ENCODE measurements around the gene KRTAP10-3.
"Not testable (repeated sequence)": the region's sequence is repeated elsewhere in the genome, so short reads cannot be mapped to it uniquely, and the experiment has no call there.

KRTAP10-3 gene

GRCh38 chr21:44558695-44559094 lies at the start of gene KRTAP10-3:
TSS of gene KRTAP10-3 (minus strand) at chr21:44558795. CDS start at chr21:44558715, 80 bp downstream.
- no peak within 1 kb of the TSS for H3K27ac Mint-ChIP-seq
- DNase-seq (ENCODE audit: low spot score) = no peak
- peaks cover 31% of the 10 kb centered on the region for H3K27me3 Mint-ChIP-seq (ENCODE audit: low read depth)
- H3K4me3 Mint-ChIP-seq = no peak within 1 kb of the TSS
- peaks cover 7% of the 10 kb centered on the region for H3K9me3 Mint-ChIP-seq
- no peaks in the 10 kb centered on the region for H3K36me3 Mint-ChIP-seq (ENCODE audit: low read depth)
- no peaks in the 10 kb centered on the region for H3K4me1 Mint-ChIP-seq (ENCODE audit: low read depth)

GRCh38 chr21:44606495-44606894 lies 47.9 kb upstream of the KRTAP10-3 start:
- Mint-ChIP-seq H3K4me3 (no peak overlapping the region), H3K27me3 (ENCODE audit: low read depth) (peaks cover 12% of the 10 kb centered on the region), H3K9me3 (peaks cover 26% of the 10 kb centered on the region), H3K27ac (no peak overlapping the region), H3K4me1 (ENCODE audit: low read depth) (no peaks in the 10 kb centered on the region), H3K36me3 (ENCODE audit: low read depth) (no peaks in the 10 kb centered on the region)
- DNase-seq (ENCODE audit: low spot score) = no peak

- H3K36me3 Mint-ChIP-seq (ENCODE audit: low read depth) = no peaks in the 10 kb centered on the region
- H3K9me3 Mint-ChIP-seq = peaks cover 2% of the 10 kb centered on the region
- H3K27me3 Mint-ChIP-seq (ENCODE audit: low read depth) = peaks cover 12% of the 10 kb centered on the region
- no peak overlapping the region for H3K4me3 Mint-ChIP-seq
- no peaks in the 10 kb centered on the region for H3K4me1 Mint-ChIP-seq (ENCODE audit: low read depth)
- H3K27ac Mint-ChIP-seq = no peak overlapping the region
- DNase-seq (ENCODE audit: low spot score) = no peak
Observed at GRCh38 chr21:44603911-44604310, 45.3 kb upstream of the KRTAP10-3 start.

GRCh38 chr21:44603109-44603875 lies 44.7 kb upstream of the KRTAP10-3 start:
- H3K9me3 Mint-ChIP-seq = no peaks in the 10 kb centered on the region
- no peak for DNase-seq (ENCODE audit: low spot score)
- H3K27ac Mint-ChIP-seq = no peak overlapping the region
- H3K4me1 Mint-ChIP-seq (ENCODE audit: low read depth) = no peaks in the 10 kb centered on the region
- H3K27me3 Mint-ChIP-seq (ENCODE audit: low read depth) = peaks cover 12% of the 10 kb centered on the region
- H3K4me3 Mint-ChIP-seq = no peak overlapping the region
- no peaks in the 10 kb centered on the region for H3K36me3 Mint-ChIP-seq (ENCODE audit: low read depth)

- no peaks in the 10 kb centered on the region for H3K36me3 Mint-ChIP-seq (ENCODE audit: low read depth)
- H3K27me3 Mint-ChIP-seq (ENCODE audit: low read depth) = peaks cover 14% of the 10 kb centered on the region
- DNase-seq (ENCODE audit: low spot score) = no peak
- H3K9me3 Mint-ChIP-seq = no peaks in the 10 kb centered on the region
- H3K4me1 Mint-ChIP-seq (ENCODE audit: low read depth) = no peaks in the 10 kb centered on the region
- H3K4me3 Mint-ChIP-seq = no peak overlapping the region
- H3K27ac Mint-ChIP-seq = no peak overlapping the region
Observed at GRCh38 chr21:44602463-44602850, 43.9 kb upstream of the KRTAP10-3 start.

GRCh38 chr21:44601596-44602462 lies 43.2 kb upstream of the KRTAP10-3 start:
- DNase-seq (ENCODE audit: low spot score) = no peak
- Mint-ChIP-seq H3K27ac (no peak overlapping the region), H3K27me3 (ENCODE audit: low read depth) (peaks cover 14% of the 10 kb centered on the region)

GRCh38 chr21:44601091-44601490 lies 42.5 kb upstream of the KRTAP10-3 start:
- not testable (repeated sequence) for H3K27ac Mint-ChIP-seq; DNase-seq (ENCODE audit: low spot score); H3K9me3 Mint-ChIP-seq; H3K4me1 Mint-ChIP-seq (ENCODE audit: low read depth); H3K36me3 Mint-ChIP-seq (ENCODE audit: low read depth); H3K4me3 Mint-ChIP-seq
- H3K27me3 Mint-ChIP-seq (ENCODE audit: low read depth) = peaks cover 14% of the 10 kb centered on the region

More at GRCh38 chr21:44601596-44602462, 43.2 kb upstream of the KRTAP10-3 start:
- Mint-ChIP-seq H3K4me3 (no peak overlapping the region), H3K9me3 (no peaks in the 10 kb centered on the region), H3K4me1 (ENCODE audit: low read depth) (no peaks in the 10 kb centered on the region), H3K36me3 (ENCODE audit: low read depth) (no peaks in the 10 kb centered on the region)

GRCh38 chr21:44600118-44600978 lies 41.8 kb upstream of the KRTAP10-3 start, which contains the start of gene KRTAP10-7:
TSS of gene KRTAP10-7 (plus strand) at chr21:44600597. CDS start at chr21:44600622, 25 bp downstream.
- not testable (repeated sequence) for H3K9me3 Mint-ChIP-seq; H3K36me3 Mint-ChIP-seq (ENCODE audit: low read depth); H3K27ac Mint-ChIP-seq; H3K4me1 Mint-ChIP-seq (ENCODE audit: low read depth); DNase-seq (ENCODE audit: low spot score); H3K4me3 Mint-ChIP-seq
- H3K27me3 Mint-ChIP-seq (ENCODE audit: low read depth) = peaks cover 10% of the 10 kb centered on the region

- H3K36me3 Mint-ChIP-seq (ENCODE audit: low read depth) = no peaks in the 10 kb centered on the region
- H3K27me3 Mint-ChIP-seq (ENCODE audit: low read depth) = peaks cover 3% of the 10 kb centered on the region
- no peak overlapping the region for H3K27ac Mint-ChIP-seq
- H3K4me1 Mint-ChIP-seq (ENCODE audit: low read depth) = no peaks in the 10 kb centered on the region
- H3K4me3 Mint-ChIP-seq = no peak overlapping the region
- H3K9me3 Mint-ChIP-seq = no peaks in the 10 kb centered on the region
- DNase-seq (ENCODE audit: low spot score) = no peak
Observed at GRCh38 chr21:44599264-44600029, 40.9 kb upstream of the KRTAP10-3 start.

- no peaks in the 10 kb centered on the region for H3K4me1 Mint-ChIP-seq (ENCODE audit: low read depth)
Observed at GRCh38 chr21:44598061-44598460, 39.5 kb upstream of the KRTAP10-3 start.

GRCh38 chr21:44596068-44596725 lies 37.6 kb upstream of the KRTAP10-3 start:
- DNase-seq (ENCODE audit: low spot score) = no peak
- H3K36me3 Mint-ChIP-seq (ENCODE audit: low read depth) = no peaks in the 10 kb centered on the region
- H3K9me3 Mint-ChIP-seq = no peaks in the 10 kb centered on the region
- H3K27ac Mint-ChIP-seq = no peak overlapping the region
- peaks cover 2% of the 10 kb centered on the region for H3K27me3 Mint-ChIP-seq (ENCODE audit: low read depth)
- H3K4me3 Mint-ChIP-seq = no peak overlapping the region
- H3K4me1 Mint-ChIP-seq (ENCODE audit: low read depth) = no peaks in the 10 kb centered on the region

More at GRCh38 chr21:44598061-44598460, 39.5 kb upstream of the KRTAP10-3 start:
- Mint-ChIP-seq H3K9me3 (no peaks in the 10 kb centered on the region), H3K27ac (no peak overlapping the region), H3K36me3 (ENCODE audit: low read depth) (no peaks in the 10 kb centered on the region), H3K4me3 (no peak overlapping the region), H3K27me3 (ENCODE audit: low read depth) (peaks cover 2% of the 10 kb centered on the region)
- no peak for DNase-seq (ENCODE audit: low spot score)

- Mint-ChIP-seq H3K36me3 (ENCODE audit: low read depth) (no peaks in the 10 kb centered on the region), H3K27ac (no peak overlapping the region), H3K27me3 (ENCODE audit: low read depth) (peaks cover 2% of the 10 kb centered on the region), H3K4me1 (ENCODE audit: low read depth) (no peaks in the 10 kb centered on the region), H3K4me3 (no peak overlapping the region), H3K9me3 (no peaks in the 10 kb centered on the region)
- DNase-seq (ENCODE audit: low spot score) = no peak
Observed at GRCh38 chr21:44595524-44595923, 36.9 kb upstream of the KRTAP10-3 start.

Measured in T-helper 2 cell treated with Interferon-gamma antibody and Interleukin-4, amounts not matched to agents 5 μg/mL and 100 μg/mL, for 36 hours (primary cell).